Activated naive CD8-positive, alpha-beta T cell treated with anti-CD3 and anti-CD28 coated beads for 36 hours (primary cell): Measurements from ENCODE around the gene ABHD6. TPM values are rescaled to one million over a fixed set of nuclear protein-coding genes. Genes with fewer than 3 reads are reported as not detected.
"Not testable (repeated sequence)": the region's sequence is repeated elsewhere in the genome, so short reads cannot be mapped to it uniquely, and the experiment has no call there.

Source experiments
- DNase-seq: peaks from one replicate; pipeline ENCODE4 v3.0.0; 2021
- H3K27ac Mint-ChIP-seq: one replicate; pipeline ENCODE4 v1.8.0; 2022; ENCODE audit warnings: mild to moderate bottlenecking, moderate library complexity, mixed read lengths
- H3K27me3 Mint-ChIP-seq: one replicate; pipeline ENCODE4 v1.8.0; 2022; ENCODE audit warnings: mild to moderate bottlenecking, mixed read lengths
- H3K36me3 Mint-ChIP-seq: one replicate; pipeline ENCODE4 v1.8.0; 2021; ENCODE audit warnings: mild to moderate bottlenecking, mixed read lengths
- H3K4me1 Mint-ChIP-seq: one replicate; pipeline ENCODE4 v1.8.0; 2021; ENCODE audit warnings: mixed read lengths
- H3K4me3 Mint-ChIP-seq: one replicate; pipeline ENCODE4 v1.8.0; 2022; ENCODE audit warnings: mild to moderate bottlenecking, moderate library complexity, mixed read lengths
- H3K9me3 Mint-ChIP-seq: one replicate; pipeline ENCODE4 v1.8.0; 2022; ENCODE audit warnings: mixed read lengths
- total RNA-seq, 2 experiments: library from RNA; stranded (reverse); gene quantifications; one replicate each; pipeline ENCODE4 v1.2.3, GENCODE V29; 2021

ABHD6 gene
- total RNA-seq, 2 experiments from 2014 or later, result 6.0 to 6.4 TPM

DNA sequence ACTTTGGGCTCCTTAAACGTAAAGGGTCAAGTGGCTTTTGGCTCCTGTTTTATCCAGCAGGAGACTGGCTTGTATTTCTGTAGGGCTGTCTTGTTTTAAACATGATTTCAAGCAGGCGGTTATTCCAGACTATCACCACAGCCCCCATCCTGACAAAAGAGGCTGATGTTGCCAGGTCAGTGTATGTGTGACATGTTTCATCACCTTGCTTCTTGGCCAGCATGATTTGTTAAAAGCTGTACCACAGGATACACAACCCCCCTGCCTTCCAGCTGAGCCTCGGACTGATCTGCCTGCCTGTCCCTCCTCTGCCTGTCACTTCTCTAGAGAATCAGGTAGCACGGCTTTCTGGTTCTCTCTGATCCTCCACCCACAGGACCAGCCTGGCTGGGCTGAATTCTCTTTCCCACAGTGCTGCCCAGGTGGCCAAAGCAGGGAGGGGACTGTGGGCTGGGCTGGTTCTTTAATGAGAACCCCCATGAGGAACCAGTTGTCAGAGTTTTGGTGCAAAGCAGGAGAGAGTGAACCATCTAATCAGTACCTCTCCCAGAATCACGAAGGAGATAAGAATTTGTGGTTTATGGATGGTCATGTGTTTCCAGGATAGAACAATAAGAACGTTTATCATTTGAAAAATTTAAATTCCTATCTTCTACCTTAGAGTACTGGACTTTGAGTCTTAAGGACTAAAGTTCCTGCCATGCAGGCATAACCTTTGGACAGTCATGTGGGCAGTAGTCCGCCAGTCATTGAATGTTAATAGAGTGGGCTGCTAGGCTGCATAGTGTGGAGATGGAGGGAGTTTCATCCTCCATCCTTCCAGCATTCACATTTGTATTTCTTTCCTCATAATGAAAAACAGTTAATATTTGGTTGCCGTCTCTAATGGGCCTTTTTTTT lies 8.8 kb downstream of the ABHD6 start:
- Mint-ChIP-seq H3K4me3 (no peak overlapping the region), H3K9me3 (no peaks in the 10 kb centered on the region), H3K27ac (no peak overlapping the region), H3K4me1 (peaks cover 9% of the 10 kb centered on the region), H3K36me3 (peaks cover 2% of the 10 kb centered on the region), H3K27me3 (no peaks in the 10 kb centered on the region)
- DNase-seq, result no peak

DNA sequence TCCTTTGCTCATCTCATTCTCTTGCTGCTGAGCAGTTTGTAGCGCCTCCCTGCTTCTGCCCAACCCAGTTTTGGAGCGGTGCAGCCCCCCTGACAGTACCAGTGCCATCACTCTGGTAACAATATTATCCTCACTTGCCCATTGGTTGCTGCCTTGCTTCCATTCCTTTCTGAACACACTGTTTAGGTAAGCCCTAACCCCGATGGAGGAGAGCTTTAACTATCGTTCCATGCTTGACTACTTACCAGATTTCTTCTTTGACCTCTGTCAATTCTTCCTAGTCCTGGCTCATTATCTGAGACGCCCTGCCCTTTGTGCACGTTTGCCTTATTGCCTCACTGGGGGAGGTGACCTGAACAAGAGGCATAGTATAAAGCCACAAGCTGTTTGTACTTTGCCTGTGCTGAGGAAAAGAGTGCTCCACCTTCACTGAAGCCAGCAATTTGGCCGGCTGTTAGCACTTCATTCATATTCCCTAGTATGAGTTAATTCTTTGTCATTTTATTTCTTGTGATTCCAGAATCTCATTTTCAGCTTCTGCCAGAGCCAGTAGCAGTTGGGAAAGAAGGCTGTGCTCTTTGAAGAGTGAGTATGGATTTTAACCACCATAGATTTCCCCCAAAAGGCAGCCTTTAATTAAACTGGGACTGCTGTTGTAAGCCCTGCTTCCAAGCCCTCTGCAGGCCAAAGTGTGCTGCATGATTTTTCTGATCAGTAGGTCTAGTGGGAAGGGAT lies 11.9 kb downstream of the ABHD6 start:
- H3K27ac Mint-ChIP-seq, result no peak overlapping the region
- DNase-seq, result no peak
- no peaks in the 10 kb centered on the region for H3K9me3 Mint-ChIP-seq
- no peak overlapping the region for H3K4me3 Mint-ChIP-seq
- H3K4me1 Mint-ChIP-seq, result peaks cover 9% of the 10 kb centered on the region
- no peaks in the 10 kb centered on the region for H3K27me3 Mint-ChIP-seq
- H3K36me3 Mint-ChIP-seq, result peaks cover 2% of the 10 kb centered on the region

- H3K27me3 Mint-ChIP-seq, result no peaks in the 10 kb centered on the region
- peaks cover 9% of the 10 kb centered on the region for H3K4me1 Mint-ChIP-seq
- H3K27ac Mint-ChIP-seq, result no peak overlapping the region
Observed at GRCh38 chr3:58250093-58250707, 12.6 kb downstream of the ABHD6 start.

GRCh38 chr3:58251631-58252035 lies 14.0 kb downstream of the ABHD6 start:
- DNase-seq, result no peak
- Mint-ChIP-seq H3K4me3 (no peak overlapping the region), H3K27ac (no peak overlapping the region), H3K9me3 (no peaks in the 10 kb centered on the region), H3K4me1 (peaks cover 9% of the 10 kb centered on the region), H3K36me3 (peaks cover 2% of the 10 kb centered on the region), H3K27me3 (no peaks in the 10 kb centered on the region)

More at GRCh38 chr3:58250093-58250707, 12.6 kb downstream of the ABHD6 start:
- no peak for DNase-seq
- Mint-ChIP-seq H3K4me3 (no peak overlapping the region), H3K36me3 (peaks cover 2% of the 10 kb centered on the region), H3K9me3 (no peaks in the 10 kb centered on the region)

DNA sequence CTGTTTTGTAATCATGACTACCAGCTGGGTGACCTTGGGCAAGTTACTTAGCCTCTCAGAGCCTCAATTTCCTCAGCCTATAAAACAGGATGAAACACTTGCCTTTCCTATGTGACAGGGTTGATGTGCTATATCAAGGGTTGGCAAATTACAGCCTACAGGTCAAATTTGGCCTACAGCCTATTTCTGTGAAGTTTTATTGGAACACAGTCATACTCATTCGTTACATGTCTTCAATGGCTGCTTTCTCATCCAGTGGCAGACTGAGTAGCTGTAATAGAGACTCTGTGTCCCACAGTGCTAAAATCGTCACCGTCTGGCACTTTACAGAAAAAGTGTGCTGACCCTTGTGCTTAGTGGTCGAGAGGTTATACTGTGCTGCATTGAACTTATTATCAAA lies 16.6 kb downstream of the ABHD6 start:
- Mint-ChIP-seq H3K4me3 (no peak overlapping the region), H3K27ac (no peak overlapping the region), H3K27me3 (no peaks in the 10 kb centered on the region), H3K36me3 (peaks cover 11% of the 10 kb centered on the region), H3K9me3 (no peaks in the 10 kb centered on the region), H3K4me1 (peaks cover 12% of the 10 kb centered on the region)
- DNase-seq, result no peak

GRCh38 chr3:58256061-58256460 lies 18.5 kb downstream of the ABHD6 start:
- no peaks in the 10 kb centered on the region for H3K27me3 Mint-ChIP-seq
- no peak for DNase-seq
- peaks cover 14% of the 10 kb centered on the region for H3K4me1 Mint-ChIP-seq
- peaks cover 12% of the 10 kb centered on the region for H3K36me3 Mint-ChIP-seq
- no peak overlapping the region for H3K27ac Mint-ChIP-seq
- no peaks in the 10 kb centered on the region for H3K9me3 Mint-ChIP-seq
- no peak overlapping the region for H3K4me3 Mint-ChIP-seq

GRCh38 chr3:58256511-58256910 lies 18.9 kb downstream of the ABHD6 start:
- peaks cover 14% of the 10 kb centered on the region for H3K4me1 Mint-ChIP-seq
- H3K36me3 Mint-ChIP-seq, result peaks cover 12% of the 10 kb centered on the region
- no peaks in the 10 kb centered on the region for H3K9me3 Mint-ChIP-seq
- no peaks in the 10 kb centered on the region for H3K27me3 Mint-ChIP-seq
- H3K27ac Mint-ChIP-seq, result no peak overlapping the region
- no peak overlapping the region for H3K4me3 Mint-ChIP-seq
- no peak for DNase-seq

GRCh38 chr3:58258392-58259055 lies 20.9 kb downstream of the ABHD6 start:
- Mint-ChIP-seq H3K4me3 (no peak overlapping the region), H3K36me3 (peaks cover 12% of the 10 kb centered on the region), H3K4me1 (peaks cover 14% of the 10 kb centered on the region), H3K27ac (peak overlapping the region; percentile 40), H3K27me3 (no peaks in the 10 kb centered on the region), H3K9me3 (no peaks in the 10 kb centered on the region)
- no peak for DNase-seq

- peak; percentile 40 for DNase-seq
- H3K4me3 Mint-ChIP-seq, result no peak overlapping the region
- peak overlapping the region; percentile 21 for H3K27ac Mint-ChIP-seq
- peaks cover 14% of the 10 kb centered on the region for H3K4me1 Mint-ChIP-seq
- no peaks in the 10 kb centered on the region for H3K9me3 Mint-ChIP-seq
- H3K27me3 Mint-ChIP-seq, result no peaks in the 10 kb centered on the region
- peaks cover 12% of the 10 kb centered on the region for H3K36me3 Mint-ChIP-seq
Observed at GRCh38 chr3:58260261-58260731, 22.7 kb downstream of the ABHD6 start.

DNA sequence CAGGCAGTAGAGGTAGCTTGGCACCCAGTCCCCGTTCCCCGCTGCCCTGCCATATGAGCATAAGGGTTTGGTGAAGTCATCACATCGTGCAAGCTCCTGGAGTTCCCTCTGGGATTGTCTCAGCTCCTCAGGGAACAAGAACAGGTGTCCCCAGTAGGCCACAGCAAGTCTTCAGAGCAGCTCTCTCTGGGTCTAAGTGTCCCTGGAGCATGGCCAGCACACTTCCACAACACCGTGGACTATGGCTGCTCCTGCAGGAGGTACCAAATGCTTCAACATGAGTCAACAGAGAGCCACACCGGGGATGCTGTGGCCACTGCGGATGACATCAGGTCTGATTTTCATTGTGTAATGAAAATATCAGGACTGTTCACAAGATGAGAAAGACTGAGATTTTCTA lies 23.1 kb downstream of the ABHD6 start:
- Mint-ChIP-seq H3K9me3 (no peaks in the 10 kb centered on the region), H3K27ac (peak overlapping the region; percentile 21), H3K4me1 (peaks cover 14% of the 10 kb centered on the region), H3K4me3 (no peak overlapping the region), H3K27me3 (no peaks in the 10 kb centered on the region), H3K36me3 (peaks cover 12% of the 10 kb centered on the region)
- no peak for DNase-seq

DNA sequence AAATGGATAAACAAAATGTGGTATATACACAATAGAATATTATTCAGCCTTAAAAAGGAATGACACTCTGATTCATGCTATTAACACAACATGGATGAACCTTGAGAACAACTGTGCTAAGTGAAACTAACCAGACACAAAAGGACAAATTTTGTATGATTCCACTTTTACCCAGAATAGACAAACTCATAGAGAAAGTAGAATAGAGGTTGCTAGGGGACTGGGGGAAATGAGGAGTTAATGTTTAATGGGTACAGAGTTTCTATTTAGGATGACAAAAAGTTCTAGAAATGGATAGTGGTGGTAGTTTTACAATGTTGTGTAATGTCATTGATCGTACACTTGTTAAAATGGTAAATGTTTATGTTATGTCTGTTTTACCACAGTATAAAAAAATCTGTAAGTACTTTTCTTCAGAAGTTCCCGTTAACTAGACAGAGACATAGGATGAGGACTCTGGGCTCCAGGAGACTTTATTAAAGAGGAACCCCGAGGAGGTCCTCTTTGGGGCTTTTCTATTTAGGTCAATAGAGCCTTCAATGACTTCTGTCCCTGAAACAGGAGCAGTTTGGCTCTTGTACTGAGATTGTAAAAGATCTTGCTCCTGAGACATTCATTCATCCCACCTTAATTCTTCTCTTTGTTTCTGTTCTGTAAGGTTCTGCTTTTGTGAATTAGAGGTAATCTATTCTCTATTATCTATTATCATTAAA lies 24.5 kb downstream of the ABHD6 start:
- Mint-ChIP-seq H3K27me3 (no peaks in the 10 kb centered on the region), H3K27ac (no peak overlapping the region), H3K36me3 (peaks cover 12% of the 10 kb centered on the region), H3K4me3 (no peak overlapping the region), H3K9me3 (no peaks in the 10 kb centered on the region), H3K4me1 (peaks cover 14% of the 10 kb centered on the region)
- no peak for DNase-seq

- DNase-seq, result no peak
- Mint-ChIP-seq H3K4me1 (no peaks in the 10 kb centered on the region), H3K9me3 (no peaks in the 10 kb centered on the region), H3K27ac (no peak overlapping the region), H3K36me3 (peaks cover 5% of the 10 kb centered on the region), H3K4me3 (no peak overlapping the region), H3K27me3 (no peaks in the 10 kb centered on the region)
Observed at GRCh38 chr3:58266577-58266976, 29.0 kb downstream of the ABHD6 start.

DNA sequence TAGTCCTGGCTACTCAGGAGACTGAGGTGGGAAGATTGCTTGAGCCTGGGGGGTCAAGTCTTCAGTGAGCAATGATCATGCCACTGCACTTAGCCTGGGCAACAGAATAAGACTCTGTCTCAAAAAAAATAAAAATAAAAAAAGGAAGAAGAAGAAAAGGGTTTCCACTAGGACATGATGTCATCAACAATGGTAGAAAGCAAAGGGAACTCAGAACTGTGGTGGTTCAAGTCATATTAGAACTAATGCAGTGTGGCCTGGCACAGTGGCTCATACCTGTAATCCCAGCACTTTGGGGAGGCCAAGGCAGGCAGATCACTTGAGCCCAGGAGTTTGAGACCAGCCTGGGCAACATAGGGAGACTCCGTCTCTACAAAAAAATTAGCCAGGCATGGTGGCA lies 30.0 kb downstream of the ABHD6 start:
- not testable (repeated sequence) for H3K36me3 Mint-ChIP-seq, H3K4me3 Mint-ChIP-seq, H3K27ac Mint-ChIP-seq, H3K27me3 Mint-ChIP-seq, H3K4me1 Mint-ChIP-seq, H3K9me3 Mint-ChIP-seq, DNase-seq

DNA sequence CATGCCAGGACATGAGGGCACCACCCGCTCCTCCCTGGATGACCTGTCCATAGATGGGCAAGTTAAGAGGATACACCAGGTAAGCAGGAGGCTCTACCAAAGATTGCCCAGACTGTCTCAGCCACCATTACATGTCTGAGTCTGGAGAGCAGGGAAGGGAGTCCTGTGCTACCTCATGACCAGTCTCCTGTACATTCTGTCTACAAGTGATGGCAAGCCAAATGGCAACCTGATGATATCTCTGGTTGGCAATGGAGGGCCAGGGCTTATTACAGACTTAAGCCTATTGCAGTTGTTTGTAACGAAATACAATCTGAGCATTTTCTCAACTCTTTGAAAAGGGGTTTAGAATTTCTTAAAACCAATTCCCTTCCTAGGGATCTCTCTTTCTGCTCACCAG lies 31.8 kb downstream of the ABHD6 start:
- no peak overlapping the region for H3K4me3 Mint-ChIP-seq
- peaks cover 12% of the 10 kb centered on the region for H3K4me1 Mint-ChIP-seq
- H3K27ac Mint-ChIP-seq, result no peak overlapping the region
- H3K36me3 Mint-ChIP-seq, result peaks cover 14% of the 10 kb centered on the region
- no peak for DNase-seq
- H3K27me3 Mint-ChIP-seq, result no peaks in the 10 kb centered on the region
- no peaks in the 10 kb centered on the region for H3K9me3 Mint-ChIP-seq
